Measurements from ENCODE around the gene PTPN3. TPM values are rescaled to one million over a fixed set of nuclear protein-coding genes. Genes with fewer than 3 reads are reported as not detected.

PTPN3 gene
- total and polyA plus RNA-seq, 4 donors = 6.3 to 30.3 (median 23.5) TPM

GRCh38 chr9:109460576-109460975 is 37.5 kb downstream of the PTPN3 start (continued):
- TF ChIP-seq CTCF (IDR thresholded peaks at IDR 0.05; ENCODE audit: low read depth, low read length, missing input control) (no peak), HNF4G (IDR thresholded peaks at IDR 0.05) (no peak), JUND (IDR thresholded peaks at IDR 0.05) (no peak), RAD21 (IDR thresholded peaks at IDR 0.05) (no peak)

- WGBS = 81% methylated on average over 4 of the region's 4 CpGs
- H3K27ac ChIP-seq (ENCODE audit: low read depth in 1 of 2, low read length in 2 of 2) = no peak overlapping the region
- H3K4me1 ChIP-seq (ENCODE audit: control insufficient read depth in 4 of 4, insufficient read depth in 4 of 4, low read length in 3 of 4) = no peaks in the 10 kb centered on the region
- peaks cover 0 to 27% (median 15%) of the 10 kb centered on the region in 4 donors for H3K36me3 ChIP-seq (ENCODE audit: control insufficient read depth in 4 of 4, insufficient read depth in 3 of 4, low read depth in 1 of 4, low read length in 3 of 4)
- H3K27me3 ChIP-seq (ENCODE audit: control insufficient read depth in 4 of 4, insufficient read depth in 4 of 4, low read length in 3 of 4) = no peaks in the 10 kb centered on the region
- DNase-seq (ENCODE audit: low spot score) = no peak
- TF ChIP-seq CTCF (IDR thresholded peaks at IDR 0.05; ENCODE audit: low read depth, low read length, missing input control) = no peak
- TF ChIP-seq REST (IDR thresholded peaks at IDR 0.05) = no peak
- TF ChIP-seq EGR1 (IDR thresholded peaks at IDR 0.05; ENCODE audit: low read depth in 2 of 2) = no peak
- no peak for TF ChIP-seq ATF3 (IDR thresholded peaks at IDR 0.05)
- no peak for TF ChIP-seq HNF4A (conservative IDR thresholded peaks at IDR 0.05)
- TF ChIP-seq RXRA (IDR thresholded peaks at IDR 0.05) = no peak
- TF ChIP-seq NR2F2 (IDR thresholded peaks at IDR 0.05) = no peak
- no peak for TF ChIP-seq GABPA (IDR thresholded peaks at IDR 0.05 in 1 of 2, conservative IDR thresholded peaks at IDR 0.05 in 1 of 2)
- no peak for TF ChIP-seq YY1 (IDR thresholded peaks at IDR 0.05)
- TF ChIP-seq JUND (IDR thresholded peaks at IDR 0.05) = no peak
- TF ChIP-seq TAF1 (conservative IDR thresholded peaks at IDR 0.05) = no peak
- no peak for TF ChIP-seq SP1 (IDR thresholded peaks at IDR 0.05)
- no peak for TF ChIP-seq ZBTB33 (IDR thresholded peaks at IDR 0.05)
- TF ChIP-seq HNF4G (IDR thresholded peaks at IDR 0.05) = no peak
- TF ChIP-seq FOXA2 (IDR thresholded peaks at IDR 0.05) = no peak
- TF ChIP-seq RAD21 (IDR thresholded peaks at IDR 0.05) = no peak
- no peak for TF ChIP-seq FOXA1 (IDR thresholded peaks at IDR 0.05)
- TF ChIP-seq MAX (IDR thresholded peaks at IDR 0.05) = no peak
- H3K9me3 ChIP-seq (ENCODE audit: control insufficient read depth in 4 of 4, low read length in 3 of 4) = no peaks in the 10 kb centered on the region
- no peak overlapping the region for H3K4me3 ChIP-seq (ENCODE audit: low read depth in 1 of 3, low read length in 3 of 3)
- H3K9ac ChIP-seq (ENCODE audit: low read depth in 1 of 2, low read length in 2 of 2) = no peak overlapping the region
Measured at GRCh38 chr9:109459423-109459822, 38.7 kb downstream of the PTPN3 start.
